HL-60/S4 treated with retinoic acid at 250 ng/mL for 4 days and 3 days (cell line): ENCODE data around the gene SPDYE17.
"Not testable (repeated sequence)": the region's sequence is repeated elsewhere in the genome, so short reads cannot be mapped to it uniquely, and the experiment has no call there.

Experiments
- in situ Hi-C: fragments of 300-500 bp; cut with MboI; formaldehyde crosslinking; loops from 2 replicates; pipeline ENCODE4 v1.7.0; 2022; ENCODE audit warnings: low sequenced_read_pairs

The SPDYE17 gene

GRCh38 chr7:76998764-76999450, 33.3 kb downstream of the SPDYE17 start:
- in situ Hi-C loops = not testable (repeated sequence)

- in situ Hi-C loops = no loop called here
Observed at GRCh38 chr7:76998285-76998589, 33.9 kb downstream of the SPDYE17 start.

- in situ Hi-C loops = no loop called here
Observed at GRCh38 chr7:76997381-76998284, 34.5 kb downstream of the SPDYE17 start.

GRCh38 chr7:76996932-76997331, 35.2 kb downstream of the SPDYE17 start:
- in situ Hi-C loops = not testable (repeated sequence)

GRCh38 chr7:76994286-76994685, 37.9 kb downstream of the SPDYE17 start:
- in situ Hi-C loops = not testable (repeated sequence)

- in situ Hi-C loops = not testable (repeated sequence)
Observed at GRCh38 chr7:76993831-76994230, 38.3 kb downstream of the SPDYE17 start.

GRCh38 chr7:76992871-76993270, 39.3 kb downstream of the SPDYE17 start:
- in situ Hi-C loops = not testable (repeated sequence)

- in situ Hi-C loops = not testable (repeated sequence)
Observed at GRCh38 chr7:76992204-76992603, 40.0 kb downstream of the SPDYE17 start.

GRCh38 chr7:76990202-76990601, 42.0 kb downstream of the SPDYE17 start:
- in situ Hi-C loops = not testable (repeated sequence)

GRCh38 chr7:76985924-76986717, 46.0 kb downstream of the SPDYE17 start:
- in situ Hi-C loops = not testable (repeated sequence)

- in situ Hi-C loops = not testable (repeated sequence)
Observed at GRCh38 chr7:76984784-76985136, 47.4 kb downstream of the SPDYE17 start.

GRCh38 chr7:76983937-76984783, 48.0 kb downstream of the SPDYE17 start:
- in situ Hi-C loops = not testable (repeated sequence)

- in situ Hi-C loops = not testable (repeated sequence)
Observed at GRCh38 chr7:76983333-76983732, 48.8 kb downstream of the SPDYE17 start.

GRCh38 chr7:76982501-76982900, 49.7 kb downstream of the SPDYE17 start:
- in situ Hi-C loops = not testable (repeated sequence)

- in situ Hi-C loops = not testable (repeated sequence)
Observed at GRCh38 chr7:76981187-76981970, 50.8 kb downstream of the SPDYE17 start.

- in situ Hi-C loops = not testable (repeated sequence)
Observed at GRCh38 chr7:76980576-76980975, 51.6 kb downstream of the SPDYE17 start.

GRCh38 chr7:76977761-76978367, 54.3 kb downstream of the SPDYE17 start:
- in situ Hi-C loops = not testable (repeated sequence)

GRCh38 chr7:76974793-76975579, 57.2 kb downstream of the SPDYE17 start:
- in situ Hi-C loops = not testable (repeated sequence)

- in situ Hi-C loops = not testable (repeated sequence)
Observed at GRCh38 chr7:76974336-76974735, 57.8 kb downstream of the SPDYE17 start.
